ENCODE measurements around the gene PARD3B. TPM values are rescaled to one million over a fixed set of nuclear protein-coding genes. Genes with fewer than 3 reads are reported as not detected.

Gene PARD3B
- total and polyA plus RNA-seq, 8 donors, result 18.5 to 24.6 (median 21.1) TPM

GRCh38 chr2:204713211-204713610 is 167.9 kb downstream of the PARD3B start:
- no peaks in the 10 kb centered on the region for H3K9me3 ChIP-seq
- intact Hi-C loops (cut with DNase I), result no loop called here
- no peak for TF ChIP-seq CTCF (IDR thresholded peaks at IDR 0.05)

GRCh38 chr2:204715361-204715760 is 170.1 kb downstream of the PARD3B start:
- ATAC-seq (no peak), DNase-seq (peak in 2 of 4 donors; percentile 41 to 64)
- intact Hi-C loops (cut with DNase I), result no loop called here
- Histone ChIP-seq H3K27ac (no peak overlapping the region), H3K4me1 (no peaks in the 10 kb centered on the region), H3K27me3 (no peaks in the 10 kb centered on the region), H3K9me3 (no peaks in the 10 kb centered on the region), H3K4me3 (no peak overlapping the region), H3K36me3 (no peaks in the 10 kb centered on the region)
- TF ChIP-seq CTCF (IDR thresholded peaks at IDR 0.05), result no peak

More at GRCh38 chr2:204713211-204713610, 167.9 kb downstream of the PARD3B start:
- no peak for DNase-seq
- H3K27ac ChIP-seq, result no peak overlapping the region
- H3K4me1 ChIP-seq, result no peaks in the 10 kb centered on the region
- H3K27me3 ChIP-seq, result no peaks in the 10 kb centered on the region
- no peak overlapping the region for H3K4me3 ChIP-seq
- no peak for ATAC-seq
- no peaks in the 10 kb centered on the region for H3K36me3 ChIP-seq

GRCh38 chr2:204717591-204717990 is 172.3 kb downstream of the PARD3B start:
- Histone ChIP-seq H3K4me3 (no peak overlapping the region), H3K9me3 (no peaks in the 10 kb centered on the region), H3K36me3 (no peaks in the 10 kb centered on the region), H3K27ac (no peak overlapping the region), H3K27me3 (no peaks in the 10 kb centered on the region), H3K4me1 (no peaks in the 10 kb centered on the region)
- TF ChIP-seq CTCF (IDR thresholded peaks at IDR 0.05), result no peak
- no peak for ATAC-seq
- DNase-seq, result no peak
- intact Hi-C loops (cut with DNase I), result no loop called here

DNA sequence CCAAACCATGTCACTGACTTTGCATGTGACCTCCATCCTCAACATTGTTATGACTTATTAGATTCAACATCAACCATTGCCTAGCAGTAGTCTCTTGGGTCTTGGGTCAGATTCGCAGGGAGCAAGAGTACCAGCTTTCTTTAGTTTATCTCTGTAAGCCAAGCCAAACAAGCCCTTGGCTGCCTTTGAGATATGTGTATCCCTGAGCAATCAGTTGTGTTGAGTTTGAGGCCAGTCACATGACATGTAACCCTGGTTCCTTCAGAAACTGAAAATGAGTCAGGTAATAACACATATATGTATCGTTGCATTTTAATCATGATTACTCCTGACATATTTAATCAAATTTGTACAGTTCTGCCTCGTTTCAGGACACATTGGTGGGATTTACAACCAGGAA is 173.3 kb downstream of the PARD3B start:
- no peaks in the 10 kb centered on the region for H3K9me3 ChIP-seq
- H3K27ac ChIP-seq, result no peak overlapping the region
- DNase-seq (no peak), ATAC-seq (no peak)
- H3K4me3 ChIP-seq, result no peak overlapping the region
- H3K36me3 ChIP-seq, result no peaks in the 10 kb centered on the region
- no peaks in the 10 kb centered on the region for H3K27me3 ChIP-seq
- no peaks in the 10 kb centered on the region for H3K4me1 ChIP-seq
- intact Hi-C loops (cut with DNase I), result no loop called here
- no peak for TF ChIP-seq CTCF (IDR thresholded peaks at IDR 0.05)

DNA sequence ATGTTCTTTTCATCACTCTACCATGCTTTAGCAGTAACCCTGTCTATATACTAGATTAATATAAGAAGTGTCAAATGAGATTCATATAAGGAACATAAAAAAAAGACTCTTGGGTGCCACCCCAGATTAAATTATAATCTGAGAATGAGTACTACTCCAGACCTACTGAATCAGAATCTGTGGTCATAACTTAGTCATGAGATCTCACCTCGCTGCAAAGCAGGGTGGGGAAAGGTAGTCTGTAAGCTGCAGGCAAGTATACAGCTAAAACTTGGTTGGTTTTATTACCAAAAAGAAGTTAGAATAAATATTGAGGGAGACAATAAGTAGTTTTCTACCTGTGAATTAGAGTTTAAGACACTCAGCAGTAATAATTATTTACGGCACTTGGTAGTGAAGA is 175.6 kb downstream of the PARD3B start:
- no peak overlapping the region for H3K4me3 ChIP-seq
- TF ChIP-seq CTCF (IDR thresholded peaks at IDR 0.05), result no peak
- intact Hi-C loops (cut with DNase I), result no loop called here
- no peaks in the 10 kb centered on the region for H3K27me3 ChIP-seq
- H3K4me1 ChIP-seq, result no peaks in the 10 kb centered on the region
- no peaks in the 10 kb centered on the region for H3K9me3 ChIP-seq
- ATAC-seq, result no peak
- H3K27ac ChIP-seq, result no peak overlapping the region
- DNase-seq, result no peak
- no peaks in the 10 kb centered on the region for H3K36me3 ChIP-seq
